Right ventricle myocardium inferior (tissue), 1 donor: ENCODE results near the gene MPP4. TPM values are rescaled to one million over a fixed set of nuclear protein-coding genes. Genes with fewer than 3 reads are reported as not detected.

ENCODE experiments used
- ATAC-seq: fragments of 200-7000 bp; cut with Tn5 transposase; one replicate; pipeline ENCODE4 v1.9.1; 2020; ENCODE audit warnings: mild to moderate bottlenecking, moderate library complexity
- DNase-seq: peaks from one replicate; pipeline ENCODE4 v3.0.0; 2021; ENCODE audit errors: missing footprints
- intact Hi-C: fragments of 100-400 bp; cut with DNase I; formaldehyde crosslinking; loops from one replicate; pipeline ENCODE4 v1.11.0; 2022
- long read RNA-seq: library from polyadenylated mRNA; unstranded; transcript quantifications from one replicate; pipeline ENCODE4 v2.0.0, GENCODE V29; 2021
- total RNA-seq: library from RNA; stranded (reverse); fragmentation: NEBNext Ultra II Directional; extraction: Animal tissue kit (Norgen Biotek cat#: 25700); gene quantifications from one replicate; pipeline ENCODE4 v1.2.1, GENCODE V29; 2021
- donor health status: DM: no; HTN: yes; CAD: no; lungs with severe emphysema.

Gene MPP4
- total RNA-seq, result not detected
- long read RNA-seq, result 0 reads

GRCh38 chr2:201698588-201699226, at the start of gene MPP4:
Gene MPP4 (minus strand): TSS chr2:201698644. CDS start chr2:201693954, 4,690 bp downstream.
- intact Hi-C loops, result no loop called here
- no peak for DNase-seq
- no peak for ATAC-seq

GRCh38 chr2:201746551-201746950, 48.1 kb upstream of the MPP4 start:
- intact Hi-C loops, result no loop called here
- ATAC-seq, result no peak
- no peak for DNase-seq

GRCh38 chr2:201735486-201735885, 37.0 kb upstream of the MPP4 start:
- DNase-seq (no peak), ATAC-seq (no peak)
- intact Hi-C loops, result no loop called here

GRCh38 chr2:201734111-201734510, 35.7 kb upstream of the MPP4 start:
- intact Hi-C loops, result no loop called here
- DNase-seq (no peak), ATAC-seq (no peak)

GRCh38 chr2:201733544-201733943, 35.1 kb upstream of the MPP4 start:
- DNase-seq (no peak), ATAC-seq (no peak)
- intact Hi-C loops, result no loop called here

GRCh38 chr2:201730651-201731285, 32.3 kb upstream of the MPP4 start:
- intact Hi-C loops, result no loop called here

GRCh38 chr2:201715459-201715858, 17.0 kb upstream of the MPP4 start:
- ATAC-seq, result no peak
- intact Hi-C loops, result no loop called here
- DNase-seq, result no peak

More at GRCh38 chr2:201730651-201731285, 32.3 kb upstream of the MPP4 start:
- DNase-seq (no peak), ATAC-seq (no peak)

GRCh38 chr2:201712726-201713125, 14.3 kb upstream of the MPP4 start:
- ATAC-seq (no peak), DNase-seq (no peak)
- intact Hi-C loops, result no loop called here

- no peak for DNase-seq
- intact Hi-C loops, result loop anchor here (5.0 kb wide), 1 partner anchor 33 kb away; no protein-coding TSS in a partner anchor
- ATAC-seq, result no peak
Observed at GRCh38 chr2:201709747-201710146, 11.3 kb upstream of the MPP4 start.

GRCh38 chr2:201709049-201709448, 10.6 kb upstream of the MPP4 start:
- intact Hi-C loops, result loop anchor here (5.0 kb wide), 1 partner anchor 33 kb away; no protein-coding TSS in a partner anchor
- DNase-seq, result no peak
- no peak for ATAC-seq

GRCh38 chr2:201707753-201708152, 9.3 kb upstream of the MPP4 start:
- ATAC-seq, result no peak
- intact Hi-C loops, result loop anchor here (5.0 kb wide), 1 partner anchor 35 kb away; no protein-coding TSS in a partner anchor
- DNase-seq, result no peak

- intact Hi-C loops, result loop anchor here (5.0 kb wide), 1 partner anchor 35 kb away; no protein-coding TSS in a partner anchor
- DNase-seq (no peak), ATAC-seq (no peak)
Observed at GRCh38 chr2:201707142-201707541, 8.7 kb upstream of the MPP4 start.

GRCh38 chr2:201704536-201704935, 6.1 kb upstream of the MPP4 start:
- intact Hi-C loops, result no loop called here
- DNase-seq, result no peak

GRCh38 chr2:201701646-201702045, 3.2 kb upstream of the MPP4 start:
- ATAC-seq (no peak), DNase-seq (no peak)
- intact Hi-C loops, result no loop called here

More at GRCh38 chr2:201704536-201704935, 6.1 kb upstream of the MPP4 start:
- ATAC-seq, result no peak

GRCh38 chr2:201699416-201699815, 972 bp upstream of the MPP4 start:
- DNase-seq (no peak), ATAC-seq (no peak)
- intact Hi-C loops, result no loop called here

- DNase-seq, result no peak
- no peak for ATAC-seq
- intact Hi-C loops, result no loop called here
Observed at GRCh38 chr2:201697899-201698298, 545 bp downstream of the MPP4 start.

GRCh38 chr2:201696151-201696659, 2.2 kb downstream of the MPP4 start:
- DNase-seq (no peak), ATAC-seq (peak; percentile 26)
- intact Hi-C loops, result no loop called here

- DNase-seq (no peak), ATAC-seq (no peak)
- intact Hi-C loops, result no loop called here
Observed at GRCh38 chr2:201685156-201685555, 13.3 kb downstream of the MPP4 start.

- intact Hi-C loops, result no loop called here
- DNase-seq (no peak), ATAC-seq (no peak)
Observed at GRCh38 chr2:201680743-201681142, 17.7 kb downstream of the MPP4 start.

GRCh38 chr2:201678401-201678800, 20.0 kb downstream of the MPP4 start:
- intact Hi-C loops, result no loop called here
- DNase-seq (no peak), ATAC-seq (no peak)
